ENCODE results near the gene ABCD1. TPM values are rescaled to one million over a fixed set of nuclear protein-coding genes. Genes with fewer than 3 reads are reported as not detected.
"Not testable (repeated sequence)": the region's sequence is repeated elsewhere in the genome, so short reads cannot be mapped to it uniquely, and the experiment has no call there.

Gene ABCD1
- total RNA-seq, 1 donor from 2014 or later = 10.4 TPM

DNA sequence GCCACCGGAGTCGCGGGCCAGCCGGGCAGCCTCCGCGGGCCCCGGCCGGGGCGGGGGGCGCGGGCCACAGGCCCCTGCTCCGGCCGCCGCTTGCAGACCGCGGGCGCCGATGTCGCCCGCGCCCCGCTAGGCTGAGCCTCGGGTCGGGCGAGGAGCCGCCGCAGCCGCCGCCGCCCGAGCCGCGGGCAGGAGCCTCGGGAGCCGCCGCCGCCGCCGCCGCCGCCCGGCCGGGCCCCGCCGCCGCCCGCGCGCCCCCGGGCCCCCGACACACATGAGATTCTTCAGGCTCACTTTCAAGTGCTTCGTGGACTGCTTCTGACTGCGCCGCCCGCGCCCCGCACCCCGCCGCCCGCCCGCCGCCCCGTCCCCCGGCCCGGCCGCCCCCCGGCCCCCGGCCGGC lies 36.6 kb upstream of the ABCD1 start:
- no peak overlapping the region for H3K27ac ChIP-seq (ENCODE audit: low read depth, low read length)
- peaks cover 0 to 3% (median 0%) of the 10 kb centered on the region in 3 donors for H3K27me3 ChIP-seq (ENCODE audit: control insufficient read depth in 3 of 3, insufficient read depth in 3 of 3, low read length in 3 of 3)
- H3K9ac ChIP-seq (ENCODE audit: low read depth in 1 of 3, low read length in 3 of 3) = no peak overlapping the region
- H3K4me1 ChIP-seq (ENCODE audit: control insufficient read depth in 3 of 3, insufficient read depth in 3 of 3, low read length in 3 of 3) = peaks cover 9 to 31% (median 30%) of the 10 kb centered on the region in 3 donors
- H3K36me3 ChIP-seq (ENCODE audit: control insufficient read depth in 3 of 3, insufficient read depth in 3 of 3, low read length in 3 of 3) = peaks cover 0 to 5% (median 2%) of the 10 kb centered on the region in 3 donors
- no peaks in the 10 kb centered on the region for H3K9me3 ChIP-seq (ENCODE audit: control insufficient read depth in 3 of 3, low read length in 3 of 3)
- H3K4me3 ChIP-seq (ENCODE audit: low read length in 3 of 3) = no peak overlapping the region

DNA sequence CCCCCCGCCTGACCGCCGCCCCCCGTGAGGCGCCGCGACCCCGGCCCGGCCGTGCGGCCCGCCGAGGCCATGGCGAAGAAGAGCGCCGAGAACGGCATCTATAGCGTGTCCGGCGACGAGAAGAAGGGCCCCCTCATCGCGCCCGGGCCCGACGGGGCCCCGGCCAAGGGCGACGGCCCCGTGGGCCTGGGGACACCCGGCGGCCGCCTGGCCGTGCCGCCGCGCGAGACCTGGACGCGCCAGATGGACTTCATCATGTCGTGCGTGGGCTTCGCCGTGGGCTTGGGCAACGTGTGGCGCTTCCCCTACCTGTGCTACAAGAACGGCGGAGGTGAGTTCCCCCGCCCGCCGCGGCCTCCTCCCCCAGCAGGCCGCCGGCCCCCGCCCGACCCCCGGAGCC lies 36.1 kb upstream of the ABCD1 start:
- Histone ChIP-seq H3K4me3 (ENCODE audit: low read length in 3 of 3) (peak overlapping the region in 2 of 3 donors; percentile 54 to 56), H3K4me1 (ENCODE audit: control insufficient read depth in 3 of 3, insufficient read depth in 3 of 3, low read length in 3 of 3) (peaks cover 9 to 34% (median 32%) of the 10 kb centered on the region in 3 donors), H3K36me3 (ENCODE audit: control insufficient read depth in 3 of 3, insufficient read depth in 3 of 3, low read length in 3 of 3) (peaks cover 2 to 5% (median 3%) of the 10 kb centered on the region in 3 donors), H3K27ac (ENCODE audit: low read depth, low read length) (peak overlapping the region; percentile 44), H3K27me3 (ENCODE audit: control insufficient read depth in 3 of 3, insufficient read depth in 3 of 3, low read length in 3 of 3) (peaks cover 0 to 3% (median 0%) of the 10 kb centered on the region in 3 donors), H3K9ac (ENCODE audit: low read depth in 1 of 3, low read length in 3 of 3) (peak overlapping the region in 2 of 3 donors; percentile 59 to 81), H3K9me3 (ENCODE audit: control insufficient read depth in 3 of 3, low read length in 3 of 3) (no peaks in the 10 kb centered on the region)

GRCh38 chrX:153688911-153689590 lies 35.6 kb upstream of the ABCD1 start:
- peaks cover 2 to 5% (median 5%) of the 10 kb centered on the region in 3 donors for H3K36me3 ChIP-seq (ENCODE audit: control insufficient read depth in 3 of 3, insufficient read depth in 3 of 3, low read length in 3 of 3)
- H3K27me3 ChIP-seq (ENCODE audit: control insufficient read depth in 3 of 3, insufficient read depth in 3 of 3, low read length in 3 of 3) = peaks cover 0 to 3% (median 0%) of the 10 kb centered on the region in 3 donors
- H3K9me3 ChIP-seq (ENCODE audit: control insufficient read depth in 3 of 3, low read length in 3 of 3) = no peaks in the 10 kb centered on the region
- H3K4me3 ChIP-seq (ENCODE audit: low read length in 3 of 3) = peak overlapping the region; percentile 67
- peak overlapping the region; percentile 68 to 85 (median 70) for H3K9ac ChIP-seq (ENCODE audit: low read depth in 1 of 3, low read length in 3 of 3)
- H3K27ac ChIP-seq (ENCODE audit: low read depth, low read length) = peak overlapping the region; percentile 70
- H3K4me1 ChIP-seq (ENCODE audit: control insufficient read depth in 3 of 3, insufficient read depth in 3 of 3, low read length in 3 of 3) = peaks cover 10 to 38% (median 36%) of the 10 kb centered on the region in 3 donors

GRCh38 chrX:153689654-153690465 lies 34.8 kb upstream of the ABCD1 start:
- Histone ChIP-seq H3K4me1 (ENCODE audit: control insufficient read depth in 3 of 3, insufficient read depth in 3 of 3, low read length in 3 of 3) (peaks cover 12 to 43% (median 41%) of the 10 kb centered on the region in 3 donors), H3K9me3 (ENCODE audit: control insufficient read depth in 3 of 3, low read length in 3 of 3) (no peaks in the 10 kb centered on the region), H3K27ac (ENCODE audit: low read depth, low read length) (peak overlapping the region; percentile 70), H3K9ac (ENCODE audit: low read depth in 1 of 3, low read length in 3 of 3) (peak overlapping the region; percentile 68 to 85 (median 70)), H3K4me3 (ENCODE audit: low read length in 3 of 3) (peak overlapping the region; percentile 67), H3K27me3 (ENCODE audit: control insufficient read depth in 3 of 3, insufficient read depth in 3 of 3, low read length in 3 of 3) (peaks cover 0 to 3% (median 0%) of the 10 kb centered on the region in 3 donors), H3K36me3 (ENCODE audit: control insufficient read depth in 3 of 3, insufficient read depth in 3 of 3, low read length in 3 of 3) (peaks cover 2 to 8% (median 8%) of the 10 kb centered on the region in 3 donors)

DNA sequence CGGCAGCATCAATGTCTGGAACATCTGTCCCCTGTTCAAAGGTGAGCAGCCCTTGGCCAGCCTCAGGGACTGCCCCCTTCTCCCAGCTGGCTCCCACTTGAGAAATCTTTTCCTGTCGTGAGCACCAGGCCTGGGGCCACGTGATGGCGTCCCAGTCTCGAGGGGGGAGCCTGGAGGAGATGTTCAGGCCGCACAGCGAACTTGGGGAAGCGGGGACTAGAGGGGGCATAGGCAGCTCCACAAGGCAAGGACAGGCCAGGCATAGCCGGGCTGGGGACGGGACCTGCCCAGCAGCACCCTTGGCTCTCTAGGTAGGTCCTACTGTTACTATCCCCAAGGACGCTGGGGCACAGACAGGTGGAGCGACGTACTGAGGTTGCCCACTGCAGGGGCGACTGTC lies 34.2 kb upstream of the ABCD1 start:
- Histone ChIP-seq H3K27ac (ENCODE audit: low read depth, low read length) (peak overlapping the region; percentile 70), H3K27me3 (ENCODE audit: control insufficient read depth in 3 of 3, insufficient read depth in 3 of 3, low read length in 3 of 3) (peaks cover 0 to under 1% (median 0%) of the 10 kb centered on the region in 3 donors), H3K4me1 (ENCODE audit: control insufficient read depth in 3 of 3, insufficient read depth in 3 of 3, low read length in 3 of 3) (peaks cover 12 to 48% (median 44%) of the 10 kb centered on the region in 3 donors), H3K4me3 (ENCODE audit: low read length in 3 of 3) (peak overlapping the region in 2 of 3 donors; percentile 67), H3K9me3 (ENCODE audit: control insufficient read depth in 3 of 3, low read length in 3 of 3) (no peaks in the 10 kb centered on the region), H3K36me3 (ENCODE audit: control insufficient read depth in 3 of 3, insufficient read depth in 3 of 3, low read length in 3 of 3) (peaks cover 2 to 10% (median 8%) of the 10 kb centered on the region in 3 donors), H3K9ac (ENCODE audit: low read depth in 1 of 3, low read length in 3 of 3) (peak overlapping the region in 2 of 3 donors; percentile 70 to 85)

DNA sequence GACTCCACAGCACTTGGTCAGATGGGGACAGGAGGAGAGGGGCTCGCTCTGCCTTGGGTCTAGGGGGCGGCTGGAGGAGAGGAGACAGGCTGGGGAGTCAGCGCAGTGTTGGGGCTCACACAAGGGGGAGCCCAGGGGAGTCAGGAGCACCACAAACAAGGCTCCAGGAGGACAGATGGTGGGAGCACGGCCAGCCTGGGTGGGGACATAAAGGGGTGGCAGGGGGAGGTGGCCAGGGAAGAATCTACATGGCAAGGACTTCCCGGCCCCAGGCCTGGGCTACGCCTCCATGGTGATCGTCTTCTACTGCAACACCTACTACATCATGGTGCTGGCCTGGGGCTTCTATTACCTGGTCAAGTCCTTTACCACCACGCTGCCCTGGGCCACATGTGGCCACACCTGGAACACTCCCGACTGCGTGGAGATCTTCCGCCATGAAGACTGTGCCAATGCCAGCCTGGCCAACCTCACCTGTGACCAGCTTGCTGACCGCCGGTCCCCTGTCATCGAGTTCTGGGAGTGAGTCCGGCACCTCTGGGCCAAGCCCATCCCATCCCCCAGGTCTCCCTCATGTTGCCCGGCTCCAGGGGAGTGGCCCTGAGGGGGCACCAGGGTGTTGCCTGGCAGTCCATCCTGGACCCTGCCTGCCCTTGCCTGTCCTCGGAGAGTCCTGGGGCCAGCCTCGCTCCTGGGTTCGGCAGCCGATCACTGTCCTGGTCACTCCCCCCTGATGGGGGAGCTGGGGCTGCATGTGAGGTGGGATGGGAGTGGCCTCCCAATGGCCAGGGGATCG lies 33.4 kb upstream of the ABCD1 start:
- H3K27ac ChIP-seq (ENCODE audit: low read depth, low read length); H3K27me3 ChIP-seq (ENCODE audit: control insufficient read depth in 3 of 3, insufficient read depth in 3 of 3, low read length in 3 of 3); H3K9me3 ChIP-seq (ENCODE audit: control insufficient read depth in 3 of 3, low read length in 3 of 3): not testable (repeated sequence)
- Histone ChIP-seq H3K4me1 (ENCODE audit: control insufficient read depth in 3 of 3, insufficient read depth in 3 of 3, low read length in 3 of 3) (peaks cover 16 to 56% (median 51%) of the 10 kb centered on the region in 3 donors), H3K4me3 (ENCODE audit: low read length in 3 of 3) (peak overlapping the region in 1 of 3 donors; percentile 27), H3K9ac (ENCODE audit: low read depth in 1 of 3, low read length in 3 of 3) (peak overlapping the region in 1 of 3 donors; percentile 85), H3K36me3 (ENCODE audit: control insufficient read depth in 3 of 3, insufficient read depth in 3 of 3, low read length in 3 of 3) (peaks cover 4 to 13% (median 8%) of the 10 kb centered on the region in 3 donors)

DNA sequence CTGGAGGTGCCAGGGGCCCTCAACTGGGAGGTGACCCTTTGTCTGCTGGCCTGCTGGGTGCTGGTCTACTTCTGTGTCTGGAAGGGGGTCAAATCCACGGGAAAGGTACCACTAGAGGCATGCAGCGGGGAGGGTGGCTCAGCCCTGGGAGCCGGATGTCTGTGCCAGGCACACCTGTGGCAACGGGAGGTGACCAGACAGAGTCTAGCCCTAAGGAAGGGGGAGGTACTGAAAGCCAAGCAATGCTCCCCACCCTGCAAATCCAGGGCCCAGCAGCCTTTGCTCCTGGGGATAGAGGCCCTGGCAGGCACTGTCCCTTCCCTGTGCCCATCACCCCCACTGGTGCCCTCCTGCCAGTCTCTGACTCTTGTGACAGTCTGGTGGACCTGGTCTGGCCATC lies 32.7 kb upstream of the ABCD1 start:
- no peaks in the 10 kb centered on the region for H3K27me3 ChIP-seq (ENCODE audit: control insufficient read depth in 3 of 3, insufficient read depth in 3 of 3, low read length in 3 of 3)
- no peaks in the 10 kb centered on the region for H3K9me3 ChIP-seq (ENCODE audit: control insufficient read depth in 3 of 3, low read length in 3 of 3)
- H3K27ac ChIP-seq (ENCODE audit: low read depth, low read length) = no peak overlapping the region
- peak overlapping the region in 1 of 3 donors; percentile 60 for H3K9ac ChIP-seq (ENCODE audit: low read depth in 1 of 3, low read length in 3 of 3)
- no peak overlapping the region for H3K4me3 ChIP-seq (ENCODE audit: low read length in 3 of 3)
- H3K36me3 ChIP-seq (ENCODE audit: control insufficient read depth in 3 of 3, insufficient read depth in 3 of 3, low read length in 3 of 3) = peaks cover 4 to 13% (median 8%) of the 10 kb centered on the region in 3 donors
- H3K4me1 ChIP-seq (ENCODE audit: control insufficient read depth in 3 of 3, insufficient read depth in 3 of 3, low read length in 3 of 3) = peaks cover 17 to 63% (median 56%) of the 10 kb centered on the region in 3 donors

- Histone ChIP-seq H3K36me3 (ENCODE audit: control insufficient read depth in 3 of 3, insufficient read depth in 3 of 3, low read length in 3 of 3) (peaks cover 4 to 13% (median 8%) of the 10 kb centered on the region in 3 donors), H3K4me3 (ENCODE audit: low read length in 3 of 3) (no peak overlapping the region), H3K9ac (ENCODE audit: low read depth in 1 of 3, low read length in 3 of 3) (peak overlapping the region in 1 of 3 donors; percentile 40), H3K27ac (ENCODE audit: low read depth, low read length) (no peak overlapping the region), H3K4me1 (ENCODE audit: control insufficient read depth in 3 of 3, insufficient read depth in 3 of 3, low read length in 3 of 3) (peaks cover 17 to 70% (median 56%) of the 10 kb centered on the region in 3 donors), H3K27me3 (ENCODE audit: control insufficient read depth in 3 of 3, insufficient read depth in 3 of 3, low read length in 3 of 3) (no peaks in the 10 kb centered on the region), H3K9me3 (ENCODE audit: control insufficient read depth in 3 of 3, low read length in 3 of 3) (no peaks in the 10 kb centered on the region)
These were observed 32.0 kb upstream of the ABCD1 start for GRCh38 chrX:153692611-153693156.
